ENCODE data around the gene IFITM10.

IFITM10 gene

GRCh38 chr11:1750840-1751530 lies 590 bp upstream of the IFITM10 start:
- peak in 1 of 2 donors; percentile 31 for DNase-seq

GRCh38 chr11:1749395-1750351 lies 722 bp downstream of the IFITM10 start:
- no peak for DNase-seq

GRCh38 chr11:1748636-1749394 lies 1.6 kb downstream of the IFITM10 start:
- no peak for DNase-seq

GRCh38 chr11:1747753-1748635 lies 2.4 kb downstream of the IFITM10 start:
- DNase-seq = peak; percentile 37 to 43

- DNase-seq = no peak
These were observed 3.2 kb downstream of the IFITM10 start for GRCh38 chr11:1746956-1747752.

- DNase-seq = no peak
These were observed 3.9 kb downstream of the IFITM10 start for GRCh38 chr11:1746511-1746931.

- DNase-seq = no peak
These were observed 4.6 kb downstream of the IFITM10 start for GRCh38 chr11:1745701-1746320.

- peak; percentile 10 to 29 for DNase-seq
These were observed 5.3 kb downstream of the IFITM10 start for GRCh38 chr11:1744891-1745700.

- peak; percentile 44 to 46 for DNase-seq
These were observed 6.1 kb downstream of the IFITM10 start for GRCh38 chr11:1744137-1744886.

GRCh38 chr11:1743585-1744136 lies 6.7 kb downstream of the IFITM10 start:
- no peak for DNase-seq

GRCh38 chr11:1742869-1743584 lies 7.4 kb downstream of the IFITM10 start:
- no peak for DNase-seq

GRCh38 chr11:1742371-1742770 lies 8.0 kb downstream of the IFITM10 start:
- no peak for DNase-seq

GRCh38 chr11:1741741-1742140 lies 8.7 kb downstream of the IFITM10 start:
- no peak for DNase-seq

- DNase-seq = no peak
These were observed 9.4 kb downstream of the IFITM10 start for GRCh38 chr11:1740786-1741530.

GRCh38 chr11:1739576-1739975 lies 10.8 kb downstream of the IFITM10 start:
- no peak for DNase-seq

- DNase-seq = no peak
These were observed 12.0 kb downstream of the IFITM10 start for GRCh38 chr11:1738380-1738779.

GRCh38 chr11:1737080-1737757 lies 13.2 kb downstream of the IFITM10 start:
- no peak for DNase-seq
